GM13976 (cell line): ENCODE measurements around the gene PIGW.
A peak's percentile ranks its signal among the peaks of the same experiment; 100 is the strongest.

Experiments used
- DNase-seq: peaks from one replicate; pipeline ENCODE4 v3.0.0; 2012; ENCODE audit warnings: low spot score
- CTCF ChIP-seq: IDR thresholded peaks from 2 replicates; pipeline ENCODE4 v1.5.1; 2012; ENCODE audit warnings: borderline replicate concordance, mild to moderate bottlenecking; ENCODE audit not compliant: insufficient read depth; ENCODE audit errors: extremely low read depth, missing control alignments, control extremely low read depth
- in situ Hi-C: fragments of 300-500 bp; cut with MboI; formaldehyde crosslinking; loops from one replicate; pipeline ENCODE4 v1.12.0; 2022; ENCODE audit warnings: low sequenced_read_pairs, mixed read lengths, inconsistent platforms; ENCODE audit not compliant: unreplicated experiment

Gene PIGW

DNA sequence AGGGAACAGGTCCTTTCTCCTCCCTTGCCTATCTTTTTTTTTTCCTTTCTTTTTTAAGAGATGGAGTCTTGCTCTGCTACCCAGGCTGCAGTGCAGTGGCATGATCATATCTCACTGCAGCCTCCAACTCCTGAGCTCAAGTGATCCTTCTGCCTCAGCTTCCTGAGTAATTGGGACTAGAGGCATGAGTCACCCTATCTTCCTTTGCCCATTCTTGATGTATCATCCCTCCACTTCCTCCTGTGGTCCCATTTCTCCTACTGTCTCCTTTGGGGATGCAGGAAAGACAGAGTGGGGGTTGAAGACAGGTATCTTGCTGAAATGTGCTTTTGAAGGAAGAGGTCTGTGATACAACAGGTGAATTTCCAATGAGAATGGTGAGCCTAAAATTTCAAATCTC lies 5.7 kb upstream of the PIGW start:
- TF ChIP-seq CTCF, result no peak
- DNase-seq, result no peak
- in situ Hi-C loops, result no loop called here

DNA sequence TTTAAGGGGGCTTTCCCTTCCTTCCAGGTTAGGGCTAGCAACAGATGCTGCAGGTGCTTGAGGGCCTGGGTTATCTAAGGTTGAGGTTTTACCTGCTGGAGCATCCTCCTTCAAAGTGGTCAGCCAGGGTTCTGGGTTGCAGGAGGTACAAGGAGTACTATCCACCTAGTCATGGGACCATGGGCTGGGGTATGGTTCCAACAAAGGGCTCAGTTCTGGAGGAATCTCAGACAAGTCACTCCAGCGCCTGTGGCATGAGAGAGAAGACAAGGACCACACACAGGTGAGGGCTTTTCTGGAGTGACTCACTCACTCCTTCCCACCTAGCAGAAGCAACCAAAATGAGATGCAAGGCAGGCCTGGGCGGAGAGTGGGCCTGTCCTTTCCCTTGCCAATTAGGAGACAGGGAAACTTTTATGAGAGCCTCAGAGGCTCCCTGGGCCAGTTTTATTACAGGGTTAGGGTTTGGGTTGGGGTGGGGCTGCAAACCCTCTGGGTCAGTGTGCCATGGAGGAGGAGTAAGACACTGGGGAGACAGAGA lies 2.3 kb upstream of the PIGW start:
- no peak for DNase-seq
- in situ Hi-C loops, result no loop called here
- no peak for TF ChIP-seq CTCF

DNA sequence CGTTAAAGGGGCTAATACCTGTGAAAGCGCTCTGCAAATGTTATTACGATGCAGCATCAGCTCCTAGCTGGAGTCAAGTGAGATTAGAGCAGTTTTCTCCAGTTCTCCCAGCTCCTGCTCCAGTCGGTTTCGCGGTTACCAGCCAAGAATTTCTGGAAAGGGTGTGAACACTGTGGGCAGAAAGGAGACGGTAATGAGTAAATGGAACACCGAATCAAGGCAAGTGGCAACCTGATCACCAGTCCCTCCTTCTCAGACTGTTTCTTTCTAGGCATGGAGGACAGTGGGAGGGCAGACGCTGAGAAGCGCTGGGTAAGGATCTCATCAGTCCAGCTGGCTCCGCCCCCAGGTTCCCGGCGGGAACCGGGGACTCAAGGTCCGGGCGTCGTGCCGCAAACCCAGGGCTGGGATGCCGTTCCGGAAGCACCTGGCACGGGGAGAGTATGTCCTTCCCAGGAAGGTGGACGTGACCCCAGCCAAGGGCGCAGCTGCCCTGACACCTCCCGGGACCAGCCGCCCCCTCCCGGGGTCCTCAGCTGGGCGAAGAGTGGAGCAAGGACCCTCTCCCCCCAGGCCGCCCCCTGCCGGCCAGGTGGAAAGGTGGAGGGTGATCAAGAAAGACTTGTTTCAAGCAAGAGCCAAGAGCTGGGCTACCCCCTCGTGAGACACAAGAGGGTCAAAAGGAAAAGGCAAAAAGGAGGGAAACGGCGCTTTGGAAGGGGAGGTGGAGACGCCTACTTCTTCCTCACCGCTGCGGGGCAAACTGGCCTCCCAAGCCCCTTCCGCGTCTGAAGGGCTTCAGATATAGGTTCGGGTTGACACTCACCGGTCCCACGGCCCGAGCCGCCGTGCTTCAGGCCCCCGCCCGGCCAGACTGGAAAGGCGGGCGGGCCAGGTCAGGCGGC lies 600 bp upstream of the PIGW start:
- peak; percentile 66 for TF ChIP-seq CTCF
- peak; percentile 72 for DNase-seq
- in situ Hi-C loops, result no loop called here

- DNase-seq, result no peak
- TF ChIP-seq CTCF, result no peak
- in situ Hi-C loops, result no loop called here
Measured at GRCh38 chr17:36535669-36536081, 888 bp downstream of the PIGW start.

GRCh38 chr17:36540696-36541095 lies 5.9 kb downstream of the PIGW start:
- DNase-seq, result no peak
- in situ Hi-C loops, result no loop called here

GRCh38 chr17:36542755-36543154 lies 8.0 kb downstream of the PIGW start:
- no peak for DNase-seq
- in situ Hi-C loops, result no loop called here
- no peak for TF ChIP-seq CTCF

More at GRCh38 chr17:36540696-36541095, 5.9 kb downstream of the PIGW start:
- TF ChIP-seq CTCF, result no peak
